ENCODE measurements around the gene DLG2.

DLG2 gene

GRCh38 chr11:85187992-85188391 is 439.2 kb downstream of the DLG2 start:
- no peaks in the 10 kb centered on the region for H3K9me3 ChIP-seq (ENCODE audit: low read length)
- H3K4me3 ChIP-seq (ENCODE audit: low read depth in 1 of 2, low read length in 2 of 2), result no peak overlapping the region
- H3K27me3 ChIP-seq (ENCODE audit: control insufficient read depth in 1 of 2, insufficient read depth in 2 of 2, low read length in 2 of 2), result no peaks in the 10 kb centered on the region
- no peaks in the 10 kb centered on the region for H3K36me3 ChIP-seq (ENCODE audit: insufficient read depth, low read length)
- no peaks in the 10 kb centered on the region for H3K4me1 ChIP-seq (ENCODE audit: insufficient read depth, low read length)
- no peak overlapping the region for H3K27ac ChIP-seq (ENCODE audit: low read depth, low read length)
- no peak overlapping the region for H3K9ac ChIP-seq (ENCODE audit: low read length)

DNA sequence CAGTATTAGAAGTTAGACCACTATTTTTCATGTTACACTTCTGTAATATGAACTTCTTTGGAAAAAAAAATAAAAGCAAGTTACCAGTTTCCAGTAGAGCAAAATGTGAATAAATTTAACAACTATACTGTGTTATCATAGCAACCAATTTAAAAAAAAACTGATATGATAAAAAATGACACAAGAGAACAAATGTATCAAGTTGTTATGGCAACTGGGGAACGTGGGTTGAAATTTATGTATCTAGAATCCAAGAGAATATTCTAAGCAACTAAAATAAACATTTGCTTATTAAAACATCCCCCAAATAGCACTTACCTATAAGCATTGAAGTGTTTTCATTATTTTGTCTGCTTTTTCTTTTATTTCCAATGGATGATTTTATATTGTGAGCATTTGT is 442.4 kb downstream of the DLG2 start:
- H3K36me3 ChIP-seq (ENCODE audit: insufficient read depth, low read length), result no peaks in the 10 kb centered on the region
- H3K9me3 ChIP-seq (ENCODE audit: low read length), result no peaks in the 10 kb centered on the region
- no peak overlapping the region for H3K27ac ChIP-seq (ENCODE audit: low read depth, low read length)
- H3K4me1 ChIP-seq (ENCODE audit: insufficient read depth, low read length), result no peaks in the 10 kb centered on the region
- H3K27me3 ChIP-seq (ENCODE audit: control insufficient read depth in 1 of 2, insufficient read depth in 2 of 2, low read length in 2 of 2), result no peaks in the 10 kb centered on the region
- H3K9ac ChIP-seq (ENCODE audit: low read length), result no peak overlapping the region
- H3K4me3 ChIP-seq (ENCODE audit: low read depth in 1 of 2, low read length in 2 of 2), result no peak overlapping the region

DNA sequence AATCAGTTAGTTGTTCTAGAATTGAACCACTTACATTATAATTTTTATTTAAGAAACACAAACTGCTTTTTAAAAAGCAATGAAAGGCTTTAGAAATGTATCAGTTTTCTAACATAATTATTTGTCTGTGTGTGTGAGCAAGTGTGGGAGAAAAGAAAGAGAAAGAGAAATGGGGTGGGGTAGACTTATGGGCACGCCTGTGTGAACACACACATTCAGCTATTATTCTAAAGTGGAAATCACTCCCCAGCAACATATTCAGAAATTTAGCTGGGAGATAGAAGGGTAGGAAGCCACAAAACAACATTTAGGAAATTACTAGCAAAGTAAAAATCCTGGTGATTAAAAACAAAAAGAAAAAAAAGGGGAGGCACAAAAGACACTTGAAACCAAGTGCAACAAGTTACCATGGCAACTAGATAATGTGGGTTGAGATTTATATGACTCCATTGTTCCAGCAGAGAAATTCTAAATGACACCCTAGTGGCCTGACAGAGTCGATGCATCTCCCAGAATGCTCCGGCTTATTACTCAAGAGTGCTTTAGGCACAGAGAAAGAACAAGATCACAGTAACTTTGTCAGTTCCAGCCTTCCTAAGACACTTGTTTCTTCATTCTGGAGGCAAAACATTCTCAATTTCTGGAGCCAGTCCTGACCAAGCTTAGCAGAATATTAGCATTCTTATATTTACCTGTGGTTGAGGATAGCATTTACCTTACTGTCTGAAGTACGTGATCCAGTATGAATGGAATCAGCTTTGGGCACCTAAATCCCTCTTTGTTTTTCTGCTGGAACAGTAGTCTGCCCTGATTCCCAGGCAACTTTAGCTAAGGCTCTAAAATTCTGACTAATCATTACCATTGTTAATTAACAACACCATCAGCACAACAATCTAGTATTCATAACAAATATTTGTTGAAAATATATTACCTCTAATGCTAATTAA is 444.4 kb downstream of the DLG2 start:
- no peaks in the 10 kb centered on the region for H3K36me3 ChIP-seq (ENCODE audit: insufficient read depth, low read length)
- H3K4me1 ChIP-seq (ENCODE audit: insufficient read depth, low read length), result no peaks in the 10 kb centered on the region
- no peaks in the 10 kb centered on the region for H3K9me3 ChIP-seq (ENCODE audit: low read length)
- no peak overlapping the region for H3K27ac ChIP-seq (ENCODE audit: low read depth, low read length)
- no peaks in the 10 kb centered on the region for H3K27me3 ChIP-seq (ENCODE audit: control insufficient read depth in 1 of 2, insufficient read depth in 2 of 2, low read length in 2 of 2)
- H3K4me3 ChIP-seq (ENCODE audit: low read depth in 1 of 2, low read length in 2 of 2), result no peak overlapping the region
- H3K9ac ChIP-seq (ENCODE audit: low read length), result no peak overlapping the region

DNA sequence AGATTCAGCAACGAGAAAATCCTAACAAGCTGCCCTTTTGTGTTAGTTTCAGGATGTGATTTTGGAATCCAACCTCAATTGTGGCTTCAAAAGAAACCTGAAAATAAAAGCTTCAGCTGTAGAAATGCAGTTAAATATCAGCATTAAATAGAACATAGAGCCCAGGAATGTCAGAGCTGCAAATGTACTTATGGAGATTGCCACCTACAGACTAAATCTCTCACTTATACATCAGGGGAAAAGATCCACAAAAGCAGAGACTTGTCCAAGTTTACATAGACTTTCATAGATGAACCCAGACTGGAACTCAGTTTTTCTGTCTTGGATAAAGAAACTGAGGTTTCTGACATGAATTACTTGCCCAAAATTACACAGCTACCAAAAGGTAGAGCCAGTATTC is 446.6 kb downstream of the DLG2 start:
- Histone ChIP-seq H3K9ac (ENCODE audit: low read length) (no peak overlapping the region), H3K36me3 (ENCODE audit: insufficient read depth, low read length) (no peaks in the 10 kb centered on the region), H3K9me3 (ENCODE audit: low read length) (no peaks in the 10 kb centered on the region), H3K27me3 (ENCODE audit: control insufficient read depth in 1 of 2, insufficient read depth in 2 of 2, low read length in 2 of 2) (no peaks in the 10 kb centered on the region), H3K27ac (ENCODE audit: low read depth, low read length) (no peak overlapping the region), H3K4me3 (ENCODE audit: low read depth in 1 of 2, low read length in 2 of 2) (no peak overlapping the region), H3K4me1 (ENCODE audit: insufficient read depth, low read length) (no peaks in the 10 kb centered on the region)

GRCh38 chr11:85171648-85172257 is 455.4 kb downstream of the DLG2 start:
- no peak overlapping the region for H3K4me3 ChIP-seq (ENCODE audit: low read depth in 1 of 2, low read length in 2 of 2)
- H3K36me3 ChIP-seq (ENCODE audit: insufficient read depth, low read length), result no peaks in the 10 kb centered on the region
- no peaks in the 10 kb centered on the region for H3K27me3 ChIP-seq (ENCODE audit: control insufficient read depth in 1 of 2, insufficient read depth in 2 of 2, low read length in 2 of 2)
- no peak overlapping the region for H3K27ac ChIP-seq (ENCODE audit: low read depth, low read length)
- H3K9me3 ChIP-seq (ENCODE audit: low read length), result no peaks in the 10 kb centered on the region
- no peaks in the 10 kb centered on the region for H3K4me1 ChIP-seq (ENCODE audit: insufficient read depth, low read length)
- no peak overlapping the region for H3K9ac ChIP-seq (ENCODE audit: low read length)

- Histone ChIP-seq H3K9me3 (ENCODE audit: low read length) (no peaks in the 10 kb centered on the region), H3K27me3 (ENCODE audit: control insufficient read depth in 1 of 2, insufficient read depth in 2 of 2, low read length in 2 of 2) (no peaks in the 10 kb centered on the region), H3K36me3 (ENCODE audit: insufficient read depth, low read length) (no peaks in the 10 kb centered on the region), H3K9ac (ENCODE audit: low read length) (no peak overlapping the region), H3K4me3 (ENCODE audit: low read depth in 1 of 2, low read length in 2 of 2) (no peak overlapping the region), H3K4me1 (ENCODE audit: insufficient read depth, low read length) (no peaks in the 10 kb centered on the region), H3K27ac (ENCODE audit: low read depth, low read length) (no peak overlapping the region)
Measured at GRCh38 chr11:85170184-85170583, 457.0 kb downstream of the DLG2 start.

DNA sequence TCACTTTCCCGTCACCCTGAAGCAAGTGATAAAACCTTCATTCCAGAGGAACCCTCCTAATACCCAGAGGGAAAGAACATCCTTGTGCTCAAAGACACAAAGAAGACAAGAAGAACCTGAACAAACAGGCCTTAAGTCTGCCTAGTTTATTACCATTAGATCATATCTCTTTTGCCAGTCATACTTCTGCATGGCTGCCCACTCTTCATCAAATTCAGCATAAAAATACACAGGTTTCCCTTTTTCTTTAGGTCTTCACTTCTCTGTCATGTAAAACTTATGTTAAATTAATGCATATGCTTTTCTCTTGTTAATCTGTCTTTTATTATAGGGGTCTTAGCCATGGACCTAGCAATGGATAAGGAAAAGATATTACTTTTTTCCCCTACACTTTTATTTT is 459.7 kb downstream of the DLG2 start:
- no peak overlapping the region for H3K27ac ChIP-seq (ENCODE audit: low read depth, low read length)
- H3K27me3 ChIP-seq (ENCODE audit: control insufficient read depth in 1 of 2, insufficient read depth in 2 of 2, low read length in 2 of 2), result no peaks in the 10 kb centered on the region
- no peak overlapping the region for H3K4me3 ChIP-seq (ENCODE audit: low read depth in 1 of 2, low read length in 2 of 2)
- no peaks in the 10 kb centered on the region for H3K36me3 ChIP-seq (ENCODE audit: insufficient read depth, low read length)
- no peaks in the 10 kb centered on the region for H3K4me1 ChIP-seq (ENCODE audit: insufficient read depth, low read length)
- no peaks in the 10 kb centered on the region for H3K9me3 ChIP-seq (ENCODE audit: low read length)
- H3K9ac ChIP-seq (ENCODE audit: low read length), result no peak overlapping the region

DNA sequence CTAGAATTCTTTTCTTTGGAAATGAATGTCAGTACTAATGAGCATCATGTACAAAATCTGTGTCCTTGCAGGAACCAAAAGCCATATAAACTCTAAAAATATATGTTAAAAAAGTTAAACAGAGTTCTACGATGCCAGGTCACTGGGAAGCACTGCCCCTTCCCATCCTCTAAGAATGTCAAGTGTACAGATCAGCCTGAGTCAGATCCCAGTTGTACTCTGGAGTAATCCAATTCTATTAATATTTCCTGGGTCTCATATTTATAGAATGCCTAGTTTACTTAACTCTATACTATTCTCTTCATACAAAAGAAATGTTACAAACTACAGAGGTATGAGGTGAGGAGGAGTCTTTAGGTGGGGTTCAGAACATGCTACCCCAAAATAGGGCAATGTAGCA is 460.1 kb downstream of the DLG2 start:
- Histone ChIP-seq H3K9me3 (ENCODE audit: low read length) (no peaks in the 10 kb centered on the region), H3K4me3 (ENCODE audit: low read depth in 1 of 2, low read length in 2 of 2) (no peak overlapping the region), H3K27ac (ENCODE audit: low read depth, low read length) (no peak overlapping the region), H3K9ac (ENCODE audit: low read length) (no peak overlapping the region), H3K4me1 (ENCODE audit: insufficient read depth, low read length) (no peaks in the 10 kb centered on the region), H3K27me3 (ENCODE audit: control insufficient read depth in 1 of 2, insufficient read depth in 2 of 2, low read length in 2 of 2) (no peaks in the 10 kb centered on the region), H3K36me3 (ENCODE audit: insufficient read depth, low read length) (no peaks in the 10 kb centered on the region)

DNA sequence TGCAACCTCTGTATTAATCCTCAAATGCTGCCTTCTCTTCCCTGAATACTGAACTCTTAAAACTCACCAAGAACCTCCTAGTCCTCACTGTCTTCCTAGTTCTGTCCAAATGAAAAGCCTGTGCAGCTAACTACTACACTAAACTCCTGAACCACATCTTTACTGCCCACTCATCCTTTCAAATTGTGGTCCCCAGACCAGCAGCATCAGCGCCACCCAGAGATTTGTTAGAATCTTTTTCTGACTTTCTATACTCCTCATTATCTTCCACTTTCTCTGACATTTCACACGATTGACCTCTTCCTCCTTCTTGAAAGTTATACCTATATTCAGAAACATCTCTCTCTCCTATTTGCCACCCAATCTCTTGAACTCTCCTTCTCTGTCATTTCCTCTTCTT is 461.3 kb downstream of the DLG2 start:
- H3K27me3 ChIP-seq (ENCODE audit: control insufficient read depth in 1 of 2, insufficient read depth in 2 of 2, low read length in 2 of 2), result no peaks in the 10 kb centered on the region
- no peaks in the 10 kb centered on the region for H3K9me3 ChIP-seq (ENCODE audit: low read length)
- no peaks in the 10 kb centered on the region for H3K36me3 ChIP-seq (ENCODE audit: insufficient read depth, low read length)
- no peak overlapping the region for H3K27ac ChIP-seq (ENCODE audit: low read depth, low read length)
- no peak overlapping the region for H3K4me3 ChIP-seq (ENCODE audit: low read depth in 1 of 2, low read length in 2 of 2)
- H3K9ac ChIP-seq (ENCODE audit: low read length), result no peak overlapping the region
- H3K4me1 ChIP-seq (ENCODE audit: insufficient read depth, low read length), result no peaks in the 10 kb centered on the region

- no peaks in the 10 kb centered on the region for H3K4me1 ChIP-seq (ENCODE audit: insufficient read depth, low read length)
- no peak overlapping the region for H3K9ac ChIP-seq (ENCODE audit: low read length)
- H3K9me3 ChIP-seq (ENCODE audit: low read length), result no peaks in the 10 kb centered on the region
- H3K27ac ChIP-seq (ENCODE audit: low read depth, low read length), result no peak overlapping the region
- no peaks in the 10 kb centered on the region for H3K36me3 ChIP-seq (ENCODE audit: insufficient read depth, low read length)
- H3K27me3 ChIP-seq (ENCODE audit: control insufficient read depth in 1 of 2, insufficient read depth in 2 of 2, low read length in 2 of 2), result no peaks in the 10 kb centered on the region
- H3K4me3 ChIP-seq (ENCODE audit: low read depth in 1 of 2, low read length in 2 of 2), result no peak overlapping the region
Measured at GRCh38 chr11:85164743-85165142, 462.4 kb downstream of the DLG2 start.

DNA sequence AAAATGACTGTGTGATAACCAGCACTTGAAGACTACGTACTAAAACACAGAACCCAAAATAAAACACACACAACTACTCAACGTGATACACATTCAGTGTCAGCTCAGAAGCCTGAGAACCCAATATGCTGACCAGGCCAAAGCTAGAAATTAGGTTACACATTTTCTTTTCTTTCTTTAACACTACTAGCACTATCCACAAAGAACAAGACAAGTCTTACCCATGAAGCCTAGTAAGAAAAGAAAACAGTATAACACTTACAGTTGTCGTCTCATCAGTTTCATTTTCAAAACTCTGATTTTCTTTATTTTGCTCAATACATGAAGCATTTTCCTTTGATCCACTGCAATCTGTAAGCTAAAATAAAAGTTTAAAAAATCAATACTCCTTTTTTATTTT is 472.9 kb downstream of the DLG2 start:
- H3K36me3 ChIP-seq (ENCODE audit: insufficient read depth, low read length), result no peaks in the 10 kb centered on the region
- no peak overlapping the region for H3K4me3 ChIP-seq (ENCODE audit: low read depth in 1 of 2, low read length in 2 of 2)
- H3K9me3 ChIP-seq (ENCODE audit: low read length), result no peaks in the 10 kb centered on the region
- H3K4me1 ChIP-seq (ENCODE audit: insufficient read depth, low read length), result no peaks in the 10 kb centered on the region
- no peak overlapping the region for H3K9ac ChIP-seq (ENCODE audit: low read length)
- no peak overlapping the region for H3K27ac ChIP-seq (ENCODE audit: low read depth, low read length)
- no peaks in the 10 kb centered on the region for H3K27me3 ChIP-seq (ENCODE audit: control insufficient read depth in 1 of 2, insufficient read depth in 2 of 2, low read length in 2 of 2)

- Histone ChIP-seq H3K4me3 (ENCODE audit: low read depth in 1 of 2, low read length in 2 of 2) (no peak overlapping the region), H3K9me3 (ENCODE audit: low read length) (no peaks in the 10 kb centered on the region), H3K27me3 (ENCODE audit: control insufficient read depth in 1 of 2, insufficient read depth in 2 of 2, low read length in 2 of 2) (no peaks in the 10 kb centered on the region), H3K9ac (ENCODE audit: low read length) (no peak overlapping the region), H3K27ac (ENCODE audit: low read depth, low read length) (no peak overlapping the region), H3K4me1 (ENCODE audit: insufficient read depth, low read length) (peaks cover under 1% of the 10 kb centered on the region), H3K36me3 (ENCODE audit: insufficient read depth, low read length) (no peaks in the 10 kb centered on the region)
Measured at GRCh38 chr11:85137597-85137996, 489.5 kb downstream of the DLG2 start.
